Measurements from ENCODE around the gene SYMPK. TPM values are rescaled to one million over a fixed set of nuclear protein-coding genes. Genes with fewer than 3 reads are reported as not detected.
"Not testable (repeated sequence)": the region's sequence is repeated elsewhere in the genome, so short reads cannot be mapped to it uniquely, and the experiment has no call there.

The SYMPK gene
- 18.3 TPM for total RNA-seq

DNA sequence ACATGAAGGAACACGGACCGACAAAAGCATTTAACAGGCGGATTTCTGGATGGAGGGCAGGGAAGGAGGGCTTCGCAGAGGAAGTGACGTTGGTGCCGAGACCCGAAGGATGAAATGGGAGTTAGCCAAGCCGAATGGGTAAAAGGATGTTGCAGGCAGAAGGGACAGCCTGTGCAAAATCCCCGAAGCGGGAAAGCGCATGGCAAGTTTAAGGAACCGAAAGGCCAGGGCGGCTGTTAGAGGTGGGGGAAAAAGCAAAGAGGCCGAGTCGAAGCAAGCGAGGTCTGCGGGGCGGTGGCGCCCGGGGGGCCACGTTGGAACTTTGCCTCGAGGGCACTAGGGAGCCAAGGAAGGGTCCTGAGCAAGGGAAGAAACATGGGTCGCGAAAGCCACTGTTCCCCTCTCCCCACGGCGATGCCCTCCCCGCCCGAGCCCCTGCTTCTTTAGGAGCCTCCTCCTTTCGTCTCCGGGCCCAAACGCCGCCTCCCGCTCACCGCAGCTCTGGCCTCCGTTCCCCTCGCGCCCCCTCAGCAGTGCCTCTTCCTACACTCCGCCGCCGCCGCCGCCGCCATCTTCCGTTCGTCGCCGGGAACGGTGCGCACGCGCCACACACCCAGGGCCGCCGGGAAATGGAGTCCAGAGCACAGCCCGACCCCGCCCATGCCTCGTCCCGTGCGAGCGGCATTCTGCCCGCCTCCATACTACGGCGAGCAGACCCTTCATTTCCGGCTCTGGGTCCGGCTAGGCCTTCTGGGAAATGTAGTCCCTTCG lies at the start of gene SYMPK:
SYMPK (minus strand) TSS at position 584 of the 771 bp plus-strand sequence. CDS start 8,652 bp downstream, outside the sequence.
- peak; percentile 100 for DNase-seq (ENCODE audit: low spot score in 2 of 2)
- FAIRE-seq, result peak; percentile 48

- FAIRE-seq, result no peak
- DNase-seq (ENCODE audit: low spot score in 2 of 2), result no peak
These were observed 48.3 kb upstream of the SYMPK start for GRCh38 chr19:45911291-45911690.

DNA sequence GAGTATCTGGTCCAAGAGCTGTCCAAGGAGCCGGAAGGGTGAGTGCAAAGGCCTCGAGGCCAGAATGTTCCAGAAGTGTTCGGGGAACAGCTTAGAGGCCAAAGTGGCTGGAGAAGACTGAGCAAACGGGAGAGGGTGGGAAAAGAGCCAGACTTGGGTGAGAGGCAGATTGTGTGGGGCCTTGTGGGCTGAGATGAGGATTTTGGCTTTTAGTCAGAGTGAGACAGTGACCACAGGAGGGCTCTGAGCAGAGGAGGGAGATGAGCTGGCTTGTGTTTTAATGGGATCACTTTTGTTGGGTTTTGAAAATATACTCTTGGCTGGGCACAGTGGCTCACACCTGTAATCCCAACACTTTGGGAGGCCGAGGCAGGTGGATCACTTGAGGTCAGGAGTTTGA lies 46.0 kb upstream of the SYMPK start:
- DNase-seq (ENCODE audit: low spot score in 2 of 2), result no peak
- FAIRE-seq, result no peak

GRCh38 chr19:45906221-45906620 lies 43.3 kb upstream of the SYMPK start:
- no peak for FAIRE-seq
- DNase-seq (ENCODE audit: low spot score in 2 of 2), result no peak

- DNase-seq (ENCODE audit: low spot score in 2 of 2), result no peak
- FAIRE-seq, result no peak
These were observed 42.1 kb upstream of the SYMPK start for GRCh38 chr19:45905011-45905410.

DNA sequence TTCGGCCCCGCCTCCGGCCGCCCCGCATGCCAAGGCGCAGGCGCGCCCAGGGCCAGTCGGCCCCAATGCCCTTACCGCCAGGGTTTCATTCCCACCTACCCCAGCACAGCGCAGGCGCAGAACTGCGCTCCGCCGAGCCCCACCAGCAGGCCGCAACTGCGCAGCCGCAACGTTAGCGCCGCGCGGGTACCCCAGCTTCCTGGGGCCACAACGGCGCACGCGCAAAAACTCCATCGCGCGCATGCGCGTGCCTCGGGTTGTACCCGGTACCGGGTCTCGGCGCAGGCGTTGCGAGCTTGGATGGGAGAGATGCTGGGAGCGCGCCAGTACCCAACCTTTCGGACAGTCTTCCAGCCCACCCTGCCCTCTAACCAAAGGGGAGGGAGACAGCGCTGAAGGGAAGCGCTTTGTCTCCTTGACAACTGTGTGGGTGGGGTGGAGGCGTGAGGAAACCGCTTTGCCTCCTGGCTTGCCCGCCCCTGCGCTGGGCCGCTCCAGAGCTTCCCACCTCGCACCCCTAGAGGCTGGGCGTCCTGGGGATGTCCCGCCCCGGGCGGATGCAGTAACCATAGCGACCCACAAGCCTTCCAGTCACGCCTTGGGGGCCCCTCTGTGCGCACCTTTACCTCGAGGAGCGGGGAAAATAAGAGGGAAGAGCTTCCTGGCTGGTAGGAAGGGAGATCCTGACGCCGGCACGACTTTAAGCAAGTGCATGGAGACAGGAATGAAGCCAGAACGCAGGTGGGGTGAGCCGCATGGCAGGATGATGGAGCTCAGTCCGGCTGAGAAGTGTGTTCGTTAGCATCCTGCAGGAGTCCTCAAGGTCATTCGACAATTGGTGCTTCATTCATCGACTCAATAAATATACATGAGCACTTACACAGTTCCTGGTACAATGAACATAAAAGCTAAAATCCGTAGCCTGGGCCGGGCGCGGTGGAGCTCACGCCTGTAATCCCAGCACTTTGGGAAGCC lies 40.0 kb upstream of the SYMPK start:
- peak; percentile 99 for DNase-seq (ENCODE audit: low spot score in 2 of 2)
- no peak for FAIRE-seq

- FAIRE-seq (no peak), DNase-seq (ENCODE audit: low spot score in 2 of 2) (peak in 1 of 2 donors; percentile 69)
These were observed 39.1 kb upstream of the SYMPK start, which contains the start of gene MYPOP for GRCh38 chr19:45901912-45902650. MYPOP (minus strand) TSS chr19:45902613; CDS start chr19:45901773, 840 bp downstream.

- FAIRE-seq (no peak), DNase-seq (ENCODE audit: low spot score in 2 of 2) (peak in 1 of 2 donors; percentile 53)
These were observed 38.5 kb upstream of the SYMPK start for GRCh38 chr19:45901432-45901911.

- FAIRE-seq, result no peak
- no peak for DNase-seq (ENCODE audit: low spot score in 2 of 2)
These were observed 37.9 kb upstream of the SYMPK start for GRCh38 chr19:45900738-45901431.

DNA sequence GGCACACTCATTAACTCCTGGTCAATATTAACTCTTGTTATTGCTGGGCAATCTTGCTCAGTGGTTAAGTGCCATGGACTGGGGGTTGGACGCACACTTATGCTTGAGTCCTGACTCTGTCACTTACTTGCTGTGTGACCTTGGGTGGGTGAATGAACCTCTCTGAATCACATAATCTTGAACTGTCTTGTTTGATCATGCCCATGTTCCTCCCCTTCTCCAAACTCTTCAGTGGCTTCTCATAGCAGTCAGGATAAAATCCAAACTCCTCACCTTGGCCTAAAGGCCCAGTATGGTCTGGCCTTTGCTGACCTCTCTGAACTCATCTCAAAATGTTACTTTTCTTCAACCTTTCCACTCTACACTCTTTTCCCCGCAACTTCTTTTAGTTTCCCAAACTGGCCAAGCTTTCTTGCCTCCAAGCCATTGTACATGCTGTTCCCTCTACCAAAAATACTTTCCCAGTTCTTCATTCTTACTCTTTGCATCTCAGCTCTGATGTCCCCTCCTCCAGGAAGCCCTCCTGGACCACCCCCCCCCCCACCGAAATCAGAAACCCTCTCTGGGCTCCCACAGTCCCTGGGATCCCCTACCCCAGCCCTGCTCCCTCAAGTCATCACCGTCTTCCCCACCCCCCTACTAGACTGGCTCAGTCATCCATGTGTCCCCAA lies 37.1 kb upstream of the SYMPK start:
- no peak for FAIRE-seq
- DNase-seq (ENCODE audit: low spot score in 2 of 2), result no peak

DNA sequence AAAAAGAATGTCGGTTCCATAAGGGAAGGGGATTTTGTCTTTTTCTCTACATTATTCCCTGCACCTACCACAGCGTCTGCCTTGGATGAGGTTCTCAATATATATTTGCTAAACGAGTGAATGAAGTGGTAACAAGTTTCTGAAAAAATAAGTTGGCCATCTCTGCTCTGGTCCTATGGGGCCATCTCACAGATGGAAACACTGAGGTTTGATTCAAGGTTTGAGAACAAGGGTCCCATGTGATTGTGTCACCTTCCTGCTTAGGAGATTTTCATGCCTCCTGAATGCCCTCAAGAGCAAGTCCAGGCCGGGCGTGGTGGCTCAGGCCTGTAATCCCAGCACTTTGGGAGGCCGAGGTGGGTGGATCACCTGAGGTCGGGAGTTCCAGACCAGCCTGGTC lies 36.3 kb upstream of the SYMPK start:
- DNase-seq (ENCODE audit: low spot score in 2 of 2) (no peak), FAIRE-seq (no peak)

DNA sequence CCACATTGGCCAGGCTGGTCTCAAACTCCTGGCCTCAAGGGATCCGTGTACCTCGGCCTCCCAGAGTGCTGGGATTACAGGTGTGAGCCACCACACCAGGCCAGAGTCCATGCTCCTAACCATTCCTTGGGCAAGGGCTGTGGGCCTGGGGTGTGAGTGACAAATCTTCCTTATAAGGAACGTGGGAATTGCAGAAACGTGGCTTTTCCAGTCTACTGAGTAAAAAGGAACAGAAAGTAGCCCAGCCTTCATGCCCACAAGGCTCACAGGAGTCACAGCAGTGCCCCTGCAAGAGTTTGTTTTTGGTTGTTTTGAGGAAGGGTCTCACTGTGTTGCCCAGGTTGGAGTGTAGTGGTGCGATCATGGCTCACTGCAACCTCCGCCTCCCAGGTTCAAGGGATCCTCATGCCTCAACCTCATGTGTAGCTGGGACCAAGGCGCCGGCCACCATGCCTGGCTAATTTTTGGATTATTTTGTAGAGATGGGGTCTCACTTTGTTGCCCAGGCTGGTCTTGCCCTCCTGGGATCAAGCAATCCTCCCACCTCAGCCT lies 34.4 kb upstream of the SYMPK start:
- FAIRE-seq (no peak), DNase-seq (ENCODE audit: low spot score in 2 of 2) (no peak)

DNA sequence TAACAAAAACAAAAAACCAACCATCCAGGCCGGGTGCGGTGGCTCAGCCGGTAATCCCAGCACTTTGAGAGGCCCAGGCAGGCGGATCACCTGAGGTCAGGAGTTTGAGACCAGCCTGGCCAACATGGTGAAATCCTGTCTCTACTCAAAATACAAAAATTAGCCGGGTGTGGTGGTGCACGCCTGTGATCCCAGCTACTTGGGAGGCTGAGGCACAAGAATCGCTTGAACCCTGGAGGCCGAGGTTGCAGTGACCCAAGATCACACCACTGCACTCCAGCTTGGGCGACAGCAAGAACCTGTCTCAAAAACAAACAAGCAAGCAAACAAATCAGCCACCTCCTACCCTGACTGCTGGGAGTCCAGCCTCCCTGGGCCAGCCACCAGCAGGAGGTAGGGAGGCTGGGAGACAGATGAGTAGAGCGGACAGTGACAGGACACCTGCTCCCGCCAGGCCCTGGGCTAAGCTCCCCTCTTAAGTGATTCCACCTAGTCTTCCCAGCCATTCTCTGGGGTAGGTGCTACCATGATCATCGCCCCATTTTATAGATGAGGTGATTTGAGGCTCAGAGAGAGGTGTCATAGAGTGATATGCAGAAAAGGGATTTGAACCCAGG lies 33.1 kb upstream of the SYMPK start:
- not testable (repeated sequence) for DNase-seq (ENCODE audit: low spot score in 2 of 2); FAIRE-seq

- FAIRE-seq, result no peak
- DNase-seq (ENCODE audit: low spot score in 2 of 2), result no peak
These were observed 32.6 kb upstream of the SYMPK start for GRCh38 chr19:45895519-45895972.

- DNase-seq (ENCODE audit: low spot score in 2 of 2), result no peak
- FAIRE-seq, result no peak
These were observed 27.9 kb upstream of the SYMPK start for GRCh38 chr19:45890877-45891276.

DNA sequence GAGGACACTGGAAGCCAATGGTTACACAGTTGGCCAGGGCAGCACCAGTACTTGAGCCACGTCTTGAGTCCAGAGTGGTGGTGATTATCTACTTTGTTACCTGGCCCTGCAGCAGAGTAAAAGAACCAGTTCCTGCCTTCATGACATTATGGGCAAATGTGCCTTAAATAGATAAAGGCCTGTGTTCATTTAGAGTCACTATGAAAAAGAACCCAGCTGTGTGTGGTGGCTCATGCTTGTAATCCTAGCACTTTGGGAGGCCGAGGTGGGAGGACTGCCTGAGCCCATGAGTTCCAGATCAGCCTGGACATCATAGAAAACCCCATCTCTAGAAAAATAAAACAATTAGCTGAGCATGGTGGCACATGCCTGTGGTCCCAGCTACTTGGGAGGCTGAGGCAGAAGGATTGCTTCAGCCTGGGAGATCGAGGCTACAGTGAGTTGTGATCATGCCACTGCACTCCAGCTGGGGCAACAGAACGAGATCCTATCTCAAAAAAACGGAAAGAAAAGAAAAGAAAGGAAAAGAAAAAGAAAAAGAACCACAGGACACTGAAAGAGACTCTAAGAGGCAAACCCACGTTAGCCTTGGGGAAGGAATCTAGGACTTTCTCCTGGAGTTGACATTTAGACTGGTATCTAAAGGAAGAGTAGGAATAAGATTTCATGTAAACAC lies 26.4 kb upstream of the SYMPK start:
- no peak for FAIRE-seq
- DNase-seq (ENCODE audit: low spot score in 2 of 2), result no peak

- FAIRE-seq (no peak), DNase-seq (ENCODE audit: low spot score in 2 of 2) (no peak)
These were observed 24.3 kb upstream of the SYMPK start for GRCh38 chr19:45887200-45887710.

Data from frontal cortex (tissue), 4 donors.